Smooth muscle cell (in vitro differentiated cells): ENCODE results near the gene PRDM10. TPM values are rescaled to one million over a fixed set of nuclear protein-coding genes. Genes with fewer than 3 reads are reported as not detected.

Experiments
- DNase-seq: peaks from one replicate; lab custom pipeline; 2025; ENCODE audit not compliant: unreplicated experiment; lab: John Stamatoyannopoulos, UW
- H2AFZ ChIP-seq: fragments of 200-600 bp; sonication (generic); 2 replicates; pipeline ENCODE4 v1.6.0; 2016; ENCODE audit warnings: antibody characterized with exemption, low read depth, mild to moderate bottlenecking
- H3F3A ChIP-seq: fragments of 200-600 bp; sonication (generic); 2 replicates; pipeline ENCODE4 v1.6.0; 2017; ENCODE audit warnings: antibody characterized with exemption, low read depth
- H3K27ac ChIP-seq: fragments of 200-600 bp; sonication (generic); 2 replicates; pipeline ENCODE4 v1.5.1; 2016; ENCODE audit warnings: low read depth, mild to moderate bottlenecking
- H3K27me3 ChIP-seq: fragments of 200-600 bp; sonication (generic); 2 replicates; pipeline ENCODE4 v1.6.1; 2016; ENCODE audit warnings: low read depth, mild to moderate bottlenecking
- H3K36me3 ChIP-seq: fragments of 200-600 bp; sonication (generic); 2 replicates; pipeline ENCODE4 v1.5.1; 2016; ENCODE audit warnings: low read depth
- H3K4me1 ChIP-seq: fragments of 200-600 bp; sonication (generic); 2 replicates; pipeline ENCODE4 v1.5.1; 2016; ENCODE audit warnings: low read depth
- H3K4me2 ChIP-seq: fragments of 200-600 bp; sonication (generic); 2 replicates; pipeline ENCODE4 v1.6.0; 2016; ENCODE audit warnings: mild to moderate bottlenecking
- H3K4me3 ChIP-seq: fragments of 200-600 bp; sonication (generic); 2 replicates; pipeline ENCODE4 v1.5.1; 2016; ENCODE audit warnings: mild to moderate bottlenecking
- H3K79me2 ChIP-seq: fragments of 200-600 bp; sonication (generic); 2 replicates; pipeline ENCODE4 v1.6.0; 2016; ENCODE audit warnings: low read depth, mild to moderate bottlenecking
- H3K9ac ChIP-seq: fragments of 200-600 bp; sonication (generic); 2 replicates; pipeline ENCODE4 v1.6.0; 2016; ENCODE audit warnings: low read depth
- H3K9me3 ChIP-seq: fragments of 200-600 bp; sonication (generic); replicated peaks from 2 replicates; pipeline ENCODE4 v1.5.1; 2016; ENCODE audit warnings: low read depth
- H4K20me1 ChIP-seq: fragments of 200-600 bp; sonication (generic); 2 replicates; pipeline ENCODE4 v1.6.0; 2016; ENCODE audit warnings: low read depth
- CTCF ChIP-seq: fragments of 200-600 bp; sonication (generic); IDR thresholded peaks from 2 replicates; pipeline ENCODE4 v1.5.1; 2017; ENCODE audit warnings: borderline replicate concordance, mild to moderate bottlenecking, antibody characterized with exemption; ENCODE audit not compliant: insufficient read depth, poor library complexity, severe bottlenecking
- whole genome bisulfite sequencing: methylation state at CpG from one replicate; pipeline ENCODE4 v1.1.7; 2016; ENCODE audit warnings: low lambda C conversion rate; 5-methylcytosine and 5-hydroxymethylcytosine counted together
- polyA plus RNA-seq: library from polyadenylated mRNA; unstranded; fragments of >200 nt; fragmentation: Nextera tagmentation; extraction: Ambion mirVana; gene quantifications from 2 replicates; pipeline ENCODE4 v1.2.1, GENCODE V29; 2016
- total RNA-seq: library from RNA; depleted of rRNA; stranded (reverse); fragments of >200 nt; gene quantifications from 2 replicates; pipeline ENCODE4 v1.2.3, GENCODE V29; 2014

The PRDM10 gene
- total and polyA plus RNA-seq, 2 experiments from 2014 or later: 3.7 to 12.2 TPM

DNA sequence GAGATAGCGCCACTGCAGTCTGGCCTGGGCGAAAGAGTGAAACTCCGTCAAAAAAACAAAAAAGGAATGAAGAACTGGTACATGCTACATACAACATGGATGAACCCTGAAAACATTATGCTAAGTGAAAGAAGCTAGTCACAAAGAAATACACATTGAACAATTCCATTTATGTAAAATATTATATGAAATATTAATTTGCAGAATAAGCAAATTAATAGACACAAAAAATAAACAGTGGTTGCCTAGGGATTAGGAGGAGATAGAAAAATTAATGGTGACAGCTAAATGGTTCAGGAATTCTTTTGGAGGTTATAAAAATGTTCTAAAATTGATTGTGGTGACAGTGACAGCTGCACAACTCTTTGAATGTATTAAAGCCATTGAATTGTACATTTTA lies 14.7 kb downstream of the PRDM10 start:
- no peaks in the 10 kb centered on the region for H3K9me3 ChIP-seq
- no peak for DNase-seq
- H3K4me3 ChIP-seq: no peak overlapping the region
- peaks cover 77% of the 10 kb centered on the region for H4K20me1 ChIP-seq
- H3K4me1 ChIP-seq: no peaks in the 10 kb centered on the region
- H3K27ac ChIP-seq: no peak overlapping the region
- TF ChIP-seq CTCF: no peak
- H3K27me3 ChIP-seq: no peaks in the 10 kb centered on the region
- no peak overlapping the region for H2AFZ ChIP-seq
- no peaks in the 10 kb centered on the region for H3K36me3 ChIP-seq
- H3F3A ChIP-seq: no peaks in the 10 kb centered on the region
- no peak overlapping the region for H3K9ac ChIP-seq
- no peak overlapping the region for H3K4me2 ChIP-seq
- H3K79me2 ChIP-seq: peaks cover 13% of the 10 kb centered on the region
- WGBS: 100% methylated on average over 3 of the region's 3 CpGs

DNA sequence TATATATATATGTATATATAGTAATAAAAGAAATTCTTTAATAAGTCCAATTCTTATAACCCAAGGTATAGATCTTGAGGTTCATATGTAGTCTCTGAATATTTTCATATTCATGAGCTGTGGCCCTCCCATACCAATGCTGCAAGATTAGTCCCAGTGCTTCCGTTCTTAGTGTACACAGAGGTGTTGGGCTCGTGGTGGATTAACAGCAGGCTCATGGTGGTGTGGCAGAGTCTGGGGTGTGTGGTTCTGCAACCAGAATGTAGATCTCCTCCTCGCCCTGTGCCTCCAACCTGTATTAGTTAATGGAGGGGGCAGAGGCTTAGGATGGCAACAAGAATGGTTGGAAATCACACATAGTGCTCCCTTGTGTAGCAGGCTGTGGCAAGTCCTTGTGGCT lies 16.8 kb downstream of the PRDM10 start:
- H3K9ac ChIP-seq: no peak overlapping the region
- no peak overlapping the region for H3K4me3 ChIP-seq
- no peak overlapping the region for H3K4me2 ChIP-seq
- peaks cover 72% of the 10 kb centered on the region for H4K20me1 ChIP-seq
- WGBS: 79% methylated on average over 3 of the region's 3 CpGs
- no peak overlapping the region for H2AFZ ChIP-seq
- peaks cover 9% of the 10 kb centered on the region for H3K79me2 ChIP-seq
- no peaks in the 10 kb centered on the region for H3K36me3 ChIP-seq
- H3K9me3 ChIP-seq: no peaks in the 10 kb centered on the region
- no peak overlapping the region for H3K27ac ChIP-seq
- H3K4me1 ChIP-seq: no peaks in the 10 kb centered on the region
- H3F3A ChIP-seq: no peaks in the 10 kb centered on the region
- no peaks in the 10 kb centered on the region for H3K27me3 ChIP-seq
- no peak for TF ChIP-seq CTCF
- DNase-seq: no peak

DNA sequence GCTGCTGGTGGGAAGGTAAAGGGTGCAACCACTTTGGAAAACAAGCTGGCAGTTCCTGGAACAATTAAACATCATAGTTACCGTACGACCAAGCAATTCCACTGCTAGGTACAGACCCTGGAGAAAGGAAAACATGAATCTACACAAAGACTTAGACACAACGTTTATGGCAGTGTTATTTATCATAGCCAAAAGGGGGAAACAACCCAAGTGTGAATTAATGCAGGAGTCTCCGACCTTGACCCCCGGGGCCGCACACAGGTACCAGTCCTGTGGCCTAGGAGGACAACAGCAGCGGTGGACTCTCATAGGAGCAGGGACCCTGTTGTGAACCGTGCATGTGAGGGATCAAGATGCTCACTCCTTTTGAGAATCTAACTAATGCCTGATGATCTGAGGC lies 22.5 kb downstream of the PRDM10 start:
- no peak for TF ChIP-seq CTCF
- Histone ChIP-seq H3K4me3 (no peak overlapping the region), H3K27me3 (no peaks in the 10 kb centered on the region), H3K9ac (no peak overlapping the region), H3K27ac (no peak overlapping the region), H3K4me2 (no peak overlapping the region), H3K9me3 (no peaks in the 10 kb centered on the region), H3K79me2 (no peaks in the 10 kb centered on the region), H4K20me1 (peaks cover 90% of the 10 kb centered on the region), H3K4me1 (no peaks in the 10 kb centered on the region), H3F3A (no peaks in the 10 kb centered on the region), H3K36me3 (no peaks in the 10 kb centered on the region), H2AFZ (no peak overlapping the region)
- WGBS: 94% methylated on average over 8 of the region's 8 CpGs
- no peak for DNase-seq

DNA sequence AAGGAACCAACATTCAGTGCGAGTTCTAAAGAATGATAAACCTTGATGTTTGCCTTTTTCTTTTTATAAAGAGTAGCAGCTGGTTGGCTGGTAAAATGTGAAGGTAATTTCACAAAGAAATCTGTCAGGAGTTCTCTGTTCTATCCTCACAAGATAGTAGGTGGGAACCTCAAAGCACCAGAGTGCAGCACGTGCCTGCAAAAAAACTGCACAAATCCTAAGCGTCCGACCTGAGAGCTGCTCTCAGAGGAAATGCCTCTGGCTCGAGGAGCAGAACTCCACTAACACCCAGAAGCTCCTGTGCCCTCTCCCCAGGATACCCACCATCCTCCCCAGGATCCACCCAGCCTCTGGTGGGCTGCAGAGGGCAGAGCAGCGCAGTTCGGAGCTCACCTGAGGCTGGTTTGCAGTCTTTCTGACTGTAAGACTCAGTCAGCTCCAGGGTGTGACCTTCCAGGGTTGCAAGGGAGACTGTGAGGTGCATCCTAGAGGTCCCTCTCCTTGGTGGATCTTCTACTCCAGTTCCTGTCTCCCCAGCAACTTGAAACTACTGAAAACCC lies 23.5 kb downstream of the PRDM10 start:
- DNase-seq: no peak
- H3K27me3 ChIP-seq: no peaks in the 10 kb centered on the region
- no peak overlapping the region for H2AFZ ChIP-seq
- H3K4me2 ChIP-seq: no peak overlapping the region
- 93% methylated on average over 7 of the region's 7 CpGs for WGBS
- no peak overlapping the region for H3K4me3 ChIP-seq
- no peaks in the 10 kb centered on the region for H3F3A ChIP-seq
- no peak overlapping the region for H3K9ac ChIP-seq
- no peaks in the 10 kb centered on the region for H3K36me3 ChIP-seq
- peaks cover 89% of the 10 kb centered on the region for H4K20me1 ChIP-seq
- no peaks in the 10 kb centered on the region for H3K9me3 ChIP-seq
- H3K4me1 ChIP-seq: peaks cover 1% of the 10 kb centered on the region
- no peaks in the 10 kb centered on the region for H3K79me2 ChIP-seq
- TF ChIP-seq CTCF: no peak
- no peak overlapping the region for H3K27ac ChIP-seq
